GM18517 (cell line): ENCODE measurements around the gene FES.
"Not testable (repeated sequence)": the region's sequence is repeated elsewhere in the genome, so short reads cannot be mapped to it uniquely, and the experiment has no call there.

Experiments
- ATAC-seq: cut with Tn5 transposase; IDR thresholded peaks from one replicate; pipeline ENCODE4 v1.9.1; 2021; ENCODE audit warnings: mild to moderate bottlenecking, moderate library complexity; ENCODE audit not compliant: unreplicated experiment

The FES gene

DNA sequence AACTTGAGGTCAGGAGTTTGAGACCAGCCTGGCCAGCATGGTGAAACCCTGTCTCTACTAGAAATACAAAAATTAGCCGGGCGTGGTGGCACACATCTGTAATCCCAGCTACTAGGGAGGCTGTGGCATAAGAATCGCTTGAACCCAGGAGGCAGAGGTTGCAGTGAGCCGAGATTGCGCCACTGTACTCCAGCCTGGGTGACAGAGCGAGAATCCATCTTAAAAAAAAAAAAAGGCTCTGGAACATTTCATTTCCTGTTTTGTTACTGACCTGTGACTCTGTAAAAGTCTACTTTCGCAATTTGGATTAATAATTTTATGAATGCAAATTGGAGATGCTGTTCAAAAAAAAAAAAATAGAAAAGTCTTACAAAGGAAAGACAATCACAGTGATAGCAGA, 43.8 kb downstream of the FES start:
- not testable (repeated sequence) for ATAC-seq

DNA sequence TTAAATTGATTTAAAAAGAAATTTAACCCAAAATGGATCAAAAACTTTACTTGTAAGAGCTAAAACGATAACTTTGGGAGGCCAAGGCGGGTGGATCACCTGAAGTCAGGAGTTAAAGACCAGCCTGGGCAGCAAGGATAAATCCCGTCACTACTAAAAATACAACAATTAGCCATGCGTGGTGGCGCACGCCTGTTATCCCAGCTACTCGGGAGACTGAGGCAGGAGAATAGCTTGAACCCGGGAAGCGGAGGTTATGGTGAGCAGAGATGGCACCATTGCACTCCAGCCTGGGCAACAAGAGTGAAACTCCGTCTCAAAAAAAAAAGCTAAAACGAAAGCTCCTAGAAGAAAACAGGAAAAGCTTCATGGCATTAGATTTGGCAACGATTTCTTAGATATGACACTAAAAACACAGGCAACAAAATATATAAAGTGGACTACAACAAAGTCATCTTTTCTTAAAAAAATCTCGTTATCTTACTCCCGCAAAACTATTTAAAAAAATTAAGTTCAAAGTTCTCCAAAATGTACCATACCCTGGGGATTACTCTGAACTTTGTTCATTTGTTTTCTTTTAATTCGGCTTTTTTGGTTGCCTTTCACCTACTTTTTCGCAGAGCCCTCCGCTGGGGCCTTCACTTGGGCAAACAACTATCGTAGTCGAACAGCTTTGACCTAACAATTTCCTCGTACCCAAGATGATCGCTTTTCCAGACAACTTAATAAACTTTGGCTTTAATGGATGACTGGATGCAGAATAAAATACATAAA, 45.1 kb downstream of the FES start:
- peak; percentile 2 for ATAC-seq

GRCh38 chr15:90930861-90931574, 46.7 kb downstream of the FES start:
- no peak for ATAC-seq

DNA sequence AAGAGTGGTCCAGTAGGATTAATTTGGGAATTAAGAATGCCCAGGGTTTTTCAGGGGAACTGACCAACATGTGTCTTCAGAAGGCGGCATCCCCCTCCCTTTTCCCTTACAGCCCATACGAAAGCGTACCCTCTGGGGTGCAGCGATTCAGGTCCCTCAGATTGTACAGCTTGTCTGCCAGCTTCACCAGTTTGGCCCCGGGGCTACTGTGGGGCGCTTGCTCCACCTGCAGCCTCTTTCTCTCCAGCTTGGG, 47.2 kb downstream of the FES start:
- ATAC-seq: no peak

DNA sequence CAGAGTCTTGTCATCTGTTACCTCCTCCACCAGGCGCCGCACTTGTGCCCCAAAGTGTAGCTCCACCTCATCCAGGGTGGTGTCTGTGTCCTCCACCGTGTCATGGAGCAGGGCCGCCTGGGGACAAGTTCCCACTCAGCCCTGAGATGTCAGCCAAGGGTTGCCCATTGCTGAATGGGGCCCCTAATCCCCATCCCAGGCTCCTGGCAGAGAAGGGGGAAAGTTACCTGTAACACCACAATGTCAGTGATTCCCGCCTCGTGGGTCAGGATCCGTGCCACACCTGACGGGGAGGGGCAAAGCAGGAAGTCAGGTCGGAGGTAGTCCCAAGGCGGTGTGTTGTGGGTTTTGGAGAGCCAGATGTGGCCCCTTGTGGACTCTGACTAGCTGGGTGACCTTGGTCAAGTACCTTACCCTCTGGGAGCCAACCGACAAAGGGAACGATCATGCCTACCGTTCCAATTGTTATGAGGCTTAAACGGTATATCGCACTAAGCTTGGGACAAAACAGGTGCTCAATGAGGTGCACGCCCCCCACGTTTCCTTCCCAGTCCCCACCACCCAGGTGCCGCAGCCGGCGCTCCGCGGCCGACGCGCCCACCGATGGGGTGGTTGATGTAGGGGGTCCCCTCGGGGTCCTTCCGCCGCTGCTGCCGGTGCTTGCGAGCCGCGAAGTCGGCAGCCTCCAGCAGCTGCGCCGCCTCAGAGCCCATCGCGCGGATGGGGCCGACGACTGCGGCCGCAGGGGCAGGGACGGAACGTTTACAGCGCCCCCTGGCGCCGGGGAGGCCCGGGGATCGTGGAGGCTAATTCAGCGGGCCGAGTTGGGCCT, 47.7 kb downstream of the FES start, which contains the start of gene HDDC3:
Gene HDDC3, minus strand, starts transcription at position 722 of the 832 bp plus-strand sequence. Its CDS starts 9 bp downstream, at position 713.
- ATAC-seq: peak; percentile 47

DNA sequence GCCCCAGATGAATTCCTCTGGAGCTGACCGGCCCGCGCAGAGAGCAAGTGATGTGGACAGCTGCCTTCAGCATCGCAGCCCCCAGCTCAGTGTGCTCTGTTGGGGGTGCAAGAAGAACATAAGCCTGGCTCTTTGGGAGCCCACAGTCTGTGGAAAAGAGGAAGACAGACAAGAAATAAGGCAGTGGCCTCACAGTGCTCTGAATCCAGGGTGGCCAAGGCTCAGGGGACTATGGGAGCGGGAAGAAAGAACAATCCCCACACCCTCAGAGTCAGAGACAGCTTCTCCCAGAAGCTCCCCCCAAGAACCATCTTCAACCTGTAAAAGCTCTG, 48.3 kb downstream of the FES start:
- ATAC-seq: no peak

DNA sequence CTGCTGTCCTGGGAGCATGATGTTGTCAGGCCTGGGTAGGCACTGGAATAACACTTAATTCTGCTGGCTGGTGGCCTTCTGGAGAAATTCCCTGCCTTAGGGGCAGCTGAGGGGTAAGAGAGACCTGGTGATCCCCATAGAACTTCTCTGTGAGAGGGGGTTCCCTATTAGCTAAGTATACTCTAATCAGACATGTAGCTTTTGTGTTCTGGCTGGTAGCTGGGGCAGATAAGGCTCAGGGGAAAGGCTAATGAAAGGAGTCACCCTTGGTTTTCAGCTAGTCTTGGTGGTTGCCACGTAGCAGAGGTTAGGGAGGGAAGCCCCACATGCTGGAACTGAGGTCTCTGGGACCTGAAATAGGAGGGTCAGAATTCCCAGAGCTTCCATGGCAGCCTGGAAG, 49.0 kb downstream of the FES start:
- ATAC-seq: no peak

DNA sequence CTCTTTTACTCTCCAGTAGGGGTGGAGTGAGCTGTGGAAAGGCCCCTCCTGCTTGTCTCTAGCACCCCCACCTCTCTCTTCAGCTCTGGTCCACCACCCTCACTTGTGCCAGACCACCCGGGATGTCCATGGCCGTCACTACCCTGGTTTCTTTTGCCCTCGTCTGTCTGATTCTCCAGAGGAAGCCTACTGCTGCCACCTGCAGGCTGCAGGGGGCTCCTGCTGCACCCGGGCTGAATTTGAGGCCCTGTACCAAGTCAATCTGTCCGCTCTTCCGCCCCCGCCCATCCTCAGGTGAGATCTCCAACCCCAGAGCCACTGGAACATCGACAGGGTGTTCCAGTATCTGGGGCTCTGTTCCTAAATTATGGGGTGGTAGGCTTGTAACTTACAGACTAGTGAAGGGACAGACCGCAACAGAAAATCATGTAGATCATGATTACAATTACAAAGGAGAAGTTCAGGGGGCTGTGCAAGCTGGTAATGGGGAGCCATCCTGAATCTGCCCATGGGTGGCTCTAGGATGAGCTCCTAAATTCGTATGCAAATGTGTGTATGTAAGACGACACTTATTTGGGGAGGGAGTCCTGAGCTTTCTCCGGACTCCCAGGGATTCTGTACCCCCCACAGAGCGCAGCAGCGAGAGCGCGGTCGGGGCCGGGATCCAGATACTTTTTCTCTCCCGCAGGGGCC, 50.1 kb downstream of the FES start:
- no peak for ATAC-seq

GRCh38 chr15:90934949-90935751, 50.8 kb downstream of the FES start, which contains the start of gene UNC45A:
UNC45A (plus strand) TSS chr15:90935285; CDS start chr15:90935325, 40 bp downstream.
- peak; percentile 43 for ATAC-seq

DNA sequence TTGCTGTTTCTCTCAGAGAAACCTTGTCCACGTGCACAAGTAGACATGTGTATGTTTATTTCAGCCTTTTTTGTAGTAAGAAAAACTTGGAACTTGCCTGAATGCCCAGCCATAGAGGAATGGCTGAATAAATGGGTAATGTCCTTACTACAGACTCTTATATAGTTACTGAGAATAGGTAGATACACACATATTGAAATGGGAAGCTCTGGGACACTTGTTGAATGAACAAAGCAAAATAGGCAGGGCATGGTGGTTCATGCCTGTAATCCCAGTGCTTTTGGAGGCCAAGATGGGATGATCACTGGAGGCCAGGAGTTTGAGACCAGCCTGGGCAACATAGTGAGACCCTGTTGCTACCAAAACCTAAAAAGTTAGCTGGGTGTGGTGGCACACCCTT, 52.5 kb downstream of the FES start:
- ATAC-seq: no peak

DNA sequence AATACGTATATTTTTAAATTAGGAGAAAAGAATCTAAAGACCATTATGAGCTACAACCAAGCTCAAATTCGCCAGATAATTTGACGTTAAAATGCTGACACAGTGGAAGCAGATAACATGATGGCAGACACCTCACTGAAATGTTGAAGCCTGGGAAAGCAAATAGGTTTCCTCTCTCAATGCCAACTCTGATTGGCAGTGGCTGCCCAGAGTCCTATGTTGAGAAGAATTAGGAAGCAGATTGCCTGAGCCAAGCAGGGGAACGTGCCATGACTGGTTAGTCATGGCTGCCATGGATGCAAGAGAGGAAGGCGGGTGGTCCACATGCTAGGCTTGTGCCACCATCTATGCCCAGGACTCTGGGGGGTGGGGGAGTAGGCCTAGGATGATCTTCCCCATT, 54.0 kb downstream of the FES start:
- no peak for ATAC-seq

DNA sequence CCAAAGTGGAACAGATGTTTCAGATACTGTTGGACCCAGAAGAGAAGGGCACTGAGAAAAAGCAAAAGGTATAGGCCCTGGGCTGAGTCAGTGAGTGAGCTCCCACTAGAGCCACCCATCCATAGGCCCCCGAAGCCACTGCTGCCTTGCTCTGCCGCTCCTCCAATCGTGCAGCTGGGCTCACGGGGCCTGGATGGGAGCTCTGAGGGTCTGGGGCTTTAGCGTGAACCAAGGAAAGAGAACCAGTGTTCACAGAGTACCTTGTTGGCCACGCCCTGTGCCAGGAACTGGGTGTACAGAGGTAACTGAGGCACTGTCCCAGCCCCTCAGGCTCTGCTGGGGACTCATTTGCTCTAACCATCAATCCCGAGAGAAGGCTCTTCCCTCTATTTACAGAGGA, 55.5 kb downstream of the FES start:
- ATAC-seq: no peak

- ATAC-seq: no peak
These were observed 56.7 kb downstream of the FES start for GRCh38 chr15:90941038-90941437.

DNA sequence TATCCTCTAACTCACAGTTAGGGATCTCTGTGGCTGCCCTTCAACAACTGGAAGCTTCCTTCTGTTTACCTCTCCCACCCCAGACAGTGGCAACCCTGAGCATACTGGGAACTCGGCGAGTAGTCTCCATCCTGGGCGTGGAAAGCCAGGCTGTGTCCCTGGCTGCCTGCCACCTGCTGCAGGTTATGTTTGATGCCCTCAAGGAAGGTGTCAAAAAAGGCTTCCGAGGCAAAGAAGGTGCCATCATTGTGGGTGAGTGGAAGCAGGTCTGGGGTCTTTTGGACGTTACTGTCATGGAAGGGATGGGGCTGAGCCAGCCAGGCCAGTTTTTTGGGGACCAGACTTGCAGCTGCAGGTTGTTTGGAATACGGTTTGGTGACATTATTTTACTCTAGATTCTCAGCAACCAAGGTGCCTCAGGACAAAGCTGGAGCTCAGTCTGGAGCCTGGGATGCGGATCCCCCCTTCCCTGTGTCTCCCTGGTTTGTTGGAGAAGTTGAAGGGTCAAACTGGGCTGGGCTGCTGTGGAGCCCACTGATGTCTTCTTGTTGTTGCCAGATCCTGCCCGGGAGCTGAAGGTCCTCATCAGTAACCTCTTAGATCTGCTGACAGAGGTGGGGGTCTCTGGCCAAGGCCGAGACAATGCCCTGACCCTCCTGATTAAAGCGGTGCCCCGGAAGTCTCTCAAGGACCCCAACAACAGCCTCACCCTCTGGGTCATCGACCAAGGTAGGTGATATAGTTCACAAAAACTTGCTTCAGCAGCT, 58.2 kb downstream of the FES start:
- ATAC-seq: no peak

DNA sequence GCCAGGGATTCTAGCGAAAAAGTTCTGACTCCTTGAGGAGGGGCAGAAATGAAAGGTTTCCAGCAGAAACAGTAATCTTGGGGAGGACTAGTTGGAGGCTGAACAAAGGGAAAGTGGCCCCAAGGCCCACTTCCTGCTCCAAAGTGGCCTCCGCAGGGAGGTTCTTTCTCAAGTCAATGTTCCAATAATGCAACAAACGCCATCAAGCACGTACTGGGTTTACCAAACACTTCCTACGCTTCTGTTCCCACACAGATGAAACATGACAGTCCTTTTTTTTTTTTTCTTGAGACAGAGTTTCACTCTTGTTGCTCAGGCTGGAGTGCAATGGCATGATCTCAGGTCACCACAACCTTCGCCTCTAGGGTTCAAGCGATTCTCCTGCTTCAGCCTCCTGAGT, 60.8 kb downstream of the FES start:
- no peak for ATAC-seq
